HG03060 (cell line): ENCODE data around the gene DCC.

ENCODE experiments used
- ATAC-seq: cut with Tn5 transposase; IDR thresholded peaks from one replicate; pipeline ENCODE4 v1.9.1; 2021; ENCODE audit warnings: low read depth, moderate number of reproducible peaks; ENCODE audit not compliant: unreplicated experiment

Gene DCC

GRCh38 chr18:52339891-52340371 lies at the start of gene DCC:
Gene DCC (plus strand): TSS chr18:52340197. CDS start chr18:52340788, 591 bp downstream.
- no peak for ATAC-seq

GRCh38 chr18:52310651-52311050 lies 29.3 kb upstream of the DCC start:
- ATAC-seq: no peak

GRCh38 chr18:52311331-52311730 lies 28.7 kb upstream of the DCC start:
- ATAC-seq: no peak

- no peak for ATAC-seq
Observed at GRCh38 chr18:52312346-52312745, 27.7 kb upstream of the DCC start.

GRCh38 chr18:52313213-52313612 lies 26.8 kb upstream of the DCC start:
- ATAC-seq: no peak

- ATAC-seq: no peak
Observed at GRCh38 chr18:52319424-52319983, 20.5 kb upstream of the DCC start.

GRCh38 chr18:52322307-52322706 lies 17.7 kb upstream of the DCC start:
- ATAC-seq: no peak

- no peak for ATAC-seq
Observed at GRCh38 chr18:52323802-52324201, 16.2 kb upstream of the DCC start.

- no peak for ATAC-seq
Observed at GRCh38 chr18:52325997-52326396, 14.0 kb upstream of the DCC start.

GRCh38 chr18:52333860-52334259 lies 6.1 kb upstream of the DCC start:
- no peak for ATAC-seq

- no peak for ATAC-seq
Observed at GRCh38 chr18:52334307-52334706, 5.7 kb upstream of the DCC start.

- no peak for ATAC-seq
Observed at GRCh38 chr18:52334896-52335295, 5.1 kb upstream of the DCC start.

GRCh38 chr18:52337276-52337675 lies 2.7 kb upstream of the DCC start:
- ATAC-seq: no peak

- ATAC-seq: no peak
Observed at GRCh38 chr18:52340406-52341102, 557 bp downstream of the DCC start.

- ATAC-seq: no peak
Observed at GRCh38 chr18:52341103-52341432, 1.1 kb downstream of the DCC start.

- ATAC-seq: no peak
Observed at GRCh38 chr18:52341608-52342381, 1.8 kb downstream of the DCC start.

- no peak for ATAC-seq
Observed at GRCh38 chr18:52342456-52342855, 2.5 kb downstream of the DCC start.

GRCh38 chr18:52343138-52343537 lies 3.1 kb downstream of the DCC start:
- ATAC-seq: no peak

GRCh38 chr18:52343731-52344340 lies 3.8 kb downstream of the DCC start:
- no peak for ATAC-seq

GRCh38 chr18:52344881-52345280 lies 4.9 kb downstream of the DCC start:
- no peak for ATAC-seq

GRCh38 chr18:52345428-52345827 lies 5.4 kb downstream of the DCC start:
- ATAC-seq: no peak
